ENCODE measurements around the gene ARSK.
"Not testable (repeated sequence)": the region's sequence is repeated elsewhere in the genome, so short reads cannot be mapped to it uniquely, and the experiment has no call there.

Gene ARSK

DNA sequence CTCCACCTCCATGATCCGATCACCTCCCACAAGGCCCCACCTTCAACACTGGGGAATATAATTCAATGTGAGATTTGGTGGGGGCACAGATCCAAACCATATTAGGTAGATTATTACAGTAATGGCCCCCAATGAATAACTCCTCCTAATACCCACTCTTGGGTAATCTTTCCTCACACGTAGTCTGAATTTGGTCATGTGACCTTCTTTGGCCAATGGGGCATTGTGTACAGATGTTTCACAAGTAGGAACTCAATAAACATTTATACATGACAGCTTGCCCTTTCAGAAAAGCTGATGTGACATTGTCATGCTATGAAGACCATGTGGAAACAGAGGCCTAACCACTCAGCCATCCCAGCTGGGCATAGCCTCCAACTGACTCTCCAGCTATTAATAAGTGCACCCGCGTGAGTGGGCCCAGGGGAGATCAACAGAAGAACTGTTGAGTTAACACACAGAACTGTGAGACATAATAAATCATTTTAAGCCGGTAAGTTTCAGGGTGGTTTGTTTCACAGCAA lies 75.6 kb downstream of the ARSK start:
- no peak for DNase-seq (ENCODE audit: low spot score)
- in situ Hi-C loops (cut with MboI; ENCODE audit: low sequenced_read_pairs, unreplicated experiment) = no loop called here
- TF ChIP-seq, protein P1, sequence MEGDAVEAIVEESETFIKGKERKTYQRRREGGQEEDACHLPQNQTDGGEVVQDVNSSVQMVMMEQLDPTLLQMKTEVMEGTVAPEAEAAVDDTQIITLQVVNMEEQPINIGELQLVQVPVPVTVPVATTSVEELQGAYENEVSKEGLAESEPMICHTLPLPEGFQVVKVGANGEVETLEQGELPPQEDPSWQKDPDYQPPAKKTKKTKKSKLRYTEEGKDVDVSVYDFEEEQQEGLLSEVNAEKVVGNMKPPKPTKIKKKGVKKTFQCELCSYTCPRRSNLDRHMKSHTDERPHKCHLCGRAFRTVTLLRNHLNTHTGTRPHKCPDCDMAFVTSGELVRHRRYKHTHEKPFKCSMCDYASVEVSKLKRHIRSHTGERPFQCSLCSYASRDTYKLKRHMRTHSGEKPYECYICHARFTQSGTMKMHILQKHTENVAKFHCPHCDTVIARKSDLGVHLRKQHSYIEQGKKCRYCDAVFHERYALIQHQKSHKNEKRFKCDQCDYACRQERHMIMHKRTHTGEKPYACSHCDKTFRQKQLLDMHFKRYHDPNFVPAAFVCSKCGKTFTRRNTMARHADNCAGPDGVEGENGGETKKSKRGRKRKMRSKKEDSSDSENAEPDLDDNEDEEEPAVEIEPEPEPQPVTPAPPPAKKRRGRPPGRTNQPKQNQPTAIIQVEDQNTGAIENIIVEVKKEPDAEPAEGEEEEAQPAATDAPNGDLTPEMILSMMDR (IDR thresholded peaks at IDR 0.05; ENCODE audit: borderline replicate concordance, control extremely low read depth, extremely low read depth, insufficient read depth, missing control alignments) = no peak

DNA sequence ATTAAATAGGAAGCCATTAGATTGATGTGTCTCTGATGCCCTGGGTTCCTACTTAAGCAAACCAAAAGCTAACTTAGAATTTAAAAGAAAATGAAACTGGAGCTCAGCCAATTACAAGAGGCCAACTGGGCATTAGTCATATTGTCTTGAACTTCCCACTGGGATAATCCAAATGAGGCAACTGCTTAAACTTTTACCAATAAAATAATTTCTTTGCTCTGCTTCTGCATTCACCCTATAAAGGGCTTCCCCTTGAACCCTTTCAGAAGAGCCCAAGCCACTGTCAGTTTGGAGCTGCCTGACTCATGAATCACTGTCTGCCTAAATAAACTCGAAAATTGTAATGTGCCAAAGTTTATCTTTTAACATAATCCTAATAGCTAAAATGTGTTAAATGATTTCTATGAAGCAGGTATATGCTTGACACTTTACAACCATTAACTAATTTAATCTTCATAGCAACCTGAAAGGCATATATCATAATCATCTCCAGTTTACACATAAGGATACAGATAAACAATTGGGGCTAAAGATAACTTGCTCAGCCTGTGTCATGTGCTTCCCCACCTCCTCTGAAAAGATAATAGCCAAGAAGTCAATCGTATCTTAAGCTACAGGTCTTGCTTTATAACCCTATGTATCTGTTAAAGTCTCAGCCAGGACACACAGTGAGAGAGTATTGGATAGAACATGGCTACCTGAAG lies 76.5 kb downstream of the ARSK start:
- no peak for DNase-seq (ENCODE audit: low spot score)
- TF ChIP-seq, protein P1 (IDR thresholded peaks at IDR 0.05; ENCODE audit: borderline replicate concordance, control extremely low read depth, extremely low read depth, insufficient read depth, missing control alignments) = no peak
- in situ Hi-C loops (cut with MboI; ENCODE audit: low sequenced_read_pairs, unreplicated experiment) = no loop called here

DNA sequence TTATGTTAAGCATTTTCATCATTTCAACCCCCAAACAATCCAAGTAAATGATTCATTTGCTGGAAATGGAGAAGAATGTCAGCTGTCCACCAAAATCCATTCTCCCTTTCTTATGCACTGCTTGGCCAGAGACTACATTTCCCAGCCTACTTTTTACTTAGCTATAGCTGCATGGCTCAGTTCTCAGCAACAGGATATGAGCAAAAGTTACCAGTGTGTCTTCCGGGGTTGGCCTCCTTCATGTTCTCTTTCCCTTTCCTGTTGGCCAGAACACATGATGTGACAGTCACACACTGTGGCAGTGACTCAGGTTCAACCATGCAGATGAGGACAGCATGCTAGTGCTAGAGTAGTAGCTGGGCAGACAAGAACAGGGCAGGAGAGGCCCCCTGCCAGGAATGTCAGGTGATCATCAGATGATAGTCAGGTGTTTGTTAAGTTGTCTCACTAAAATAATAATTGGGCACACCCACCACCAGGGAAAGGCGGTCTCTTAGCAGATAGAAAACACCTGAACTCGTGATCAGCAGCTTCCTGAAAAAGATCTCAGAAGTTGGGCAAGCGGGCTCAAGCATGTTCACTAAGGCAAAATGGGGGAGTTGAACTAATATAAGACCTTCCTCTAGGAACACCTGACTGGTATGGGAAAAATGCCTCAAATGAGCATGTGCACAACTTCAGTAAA lies 77.2 kb downstream of the ARSK start:
- TF ChIP-seq, protein P1 (IDR thresholded peaks at IDR 0.05; ENCODE audit: borderline replicate concordance, control extremely low read depth, extremely low read depth, insufficient read depth, missing control alignments) = no peak
- peak; percentile 21 for DNase-seq (ENCODE audit: low spot score)
- in situ Hi-C loops (cut with MboI; ENCODE audit: low sequenced_read_pairs, unreplicated experiment) = no loop called here

DNA sequence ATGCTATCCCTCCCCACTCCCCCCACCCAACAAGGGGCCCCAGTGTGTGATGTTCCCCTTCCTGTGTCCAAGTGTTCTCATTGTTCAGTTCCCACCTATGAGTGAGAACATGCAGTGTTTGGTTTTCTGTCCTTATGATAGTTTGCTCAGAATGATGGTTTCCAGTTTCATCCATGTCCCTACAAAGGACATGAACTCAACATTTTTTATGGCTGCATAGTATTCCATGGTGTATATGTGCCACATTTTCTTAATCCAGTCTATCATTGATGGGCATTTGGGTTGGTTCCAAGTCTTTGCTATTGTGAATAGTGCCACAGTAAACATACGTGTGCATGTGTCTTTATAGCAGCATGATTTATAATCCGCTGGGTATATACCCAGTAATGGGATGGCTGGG lies 78.0 kb downstream of the ARSK start:
- DNase-seq (ENCODE audit: low spot score); in situ Hi-C loops (cut with MboI; ENCODE audit: low sequenced_read_pairs, unreplicated experiment): not testable (repeated sequence)

DNA sequence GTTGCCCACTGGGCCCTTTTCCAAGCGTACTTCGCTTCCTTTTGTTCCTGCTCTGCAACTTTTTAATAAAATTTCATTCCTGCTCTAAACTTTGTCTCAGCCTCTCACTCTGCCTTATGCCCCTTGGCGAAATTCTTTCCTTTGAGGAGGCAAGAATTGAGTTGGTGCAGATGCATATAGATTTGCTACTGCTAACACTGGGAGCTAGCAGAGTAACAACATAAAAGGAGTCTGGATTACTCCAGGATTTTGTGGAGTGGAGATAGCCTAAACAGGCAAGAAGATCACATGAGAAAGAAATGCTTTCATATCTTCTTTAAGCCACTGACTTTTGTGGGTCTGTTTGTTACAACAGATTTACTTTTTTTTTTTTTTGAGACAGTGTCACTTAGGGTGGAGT lies 78.8 kb downstream of the ARSK start:
- TF ChIP-seq, protein P1 (IDR thresholded peaks at IDR 0.05; ENCODE audit: borderline replicate concordance, control extremely low read depth, extremely low read depth, insufficient read depth, missing control alignments) = no peak
- in situ Hi-C loops (cut with MboI; ENCODE audit: low sequenced_read_pairs, unreplicated experiment) = no loop called here
- DNase-seq (ENCODE audit: low spot score) = no peak

DNA sequence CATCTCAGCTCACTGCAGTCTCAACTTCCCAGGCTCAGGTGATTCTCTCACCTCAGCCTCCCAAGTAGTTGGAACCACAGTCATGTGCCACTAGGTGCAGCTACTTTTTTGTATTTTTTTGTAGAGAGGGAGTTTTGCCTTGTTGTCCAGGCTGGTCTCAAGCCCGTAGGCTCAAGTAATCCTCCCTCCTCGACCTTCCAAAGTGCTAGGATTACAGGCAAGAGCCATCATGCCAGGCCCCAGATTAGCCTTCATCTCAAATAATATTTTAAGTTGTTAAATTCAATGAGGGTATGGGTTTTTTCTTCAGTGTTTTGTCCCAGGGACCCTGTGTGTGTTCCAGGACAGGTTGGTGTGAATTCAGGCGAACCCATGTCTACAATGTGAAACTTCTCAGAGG lies 79.2 kb downstream of the ARSK start:
- TF ChIP-seq, protein P1 (IDR thresholded peaks at IDR 0.05; ENCODE audit: borderline replicate concordance, control extremely low read depth, extremely low read depth, insufficient read depth, missing control alignments) = no peak
- DNase-seq (ENCODE audit: low spot score) = no peak
- in situ Hi-C loops (cut with MboI; ENCODE audit: low sequenced_read_pairs, unreplicated experiment) = no loop called here

DNA sequence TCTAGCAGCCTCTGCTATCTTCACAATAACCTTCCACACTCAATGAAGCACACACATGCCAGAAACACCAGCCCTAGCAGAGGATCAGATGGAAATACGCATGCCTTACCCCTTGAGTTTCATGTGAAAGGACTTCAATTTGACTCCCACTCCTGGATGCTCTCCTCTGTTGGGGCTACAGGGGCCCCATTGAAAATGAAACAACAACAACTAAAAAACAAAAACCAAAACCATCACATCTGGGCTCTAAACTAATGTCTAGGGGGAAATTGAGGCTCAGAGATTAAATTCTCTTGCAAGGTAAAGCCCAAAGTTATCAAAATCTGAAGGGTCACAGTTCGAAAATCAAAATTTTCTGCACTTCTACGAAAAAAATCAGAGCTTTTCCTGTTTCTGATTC lies 83.7 kb downstream of the ARSK start:
- DNase-seq (ENCODE audit: low spot score) = no peak
- in situ Hi-C loops (cut with MboI; ENCODE audit: low sequenced_read_pairs, unreplicated experiment) = no loop called here

More for the DNA sequence above, 83.7 kb downstream of the ARSK start:
- TF ChIP-seq, protein P1 (IDR thresholded peaks at IDR 0.05; ENCODE audit: borderline replicate concordance, control extremely low read depth, extremely low read depth, insufficient read depth, missing control alignments) = no peak
